Dedifferentiated amniotic fluid mesenchymal stem cell (primary cell): ENCODE results near the gene BIRC6.

Experiments used
- DNase-seq: peaks from one replicate; pipeline ENCODE4 v3.0.0-alpha.2; 2016; ENCODE audit errors: extremely low spot score

Gene BIRC6

DNA sequence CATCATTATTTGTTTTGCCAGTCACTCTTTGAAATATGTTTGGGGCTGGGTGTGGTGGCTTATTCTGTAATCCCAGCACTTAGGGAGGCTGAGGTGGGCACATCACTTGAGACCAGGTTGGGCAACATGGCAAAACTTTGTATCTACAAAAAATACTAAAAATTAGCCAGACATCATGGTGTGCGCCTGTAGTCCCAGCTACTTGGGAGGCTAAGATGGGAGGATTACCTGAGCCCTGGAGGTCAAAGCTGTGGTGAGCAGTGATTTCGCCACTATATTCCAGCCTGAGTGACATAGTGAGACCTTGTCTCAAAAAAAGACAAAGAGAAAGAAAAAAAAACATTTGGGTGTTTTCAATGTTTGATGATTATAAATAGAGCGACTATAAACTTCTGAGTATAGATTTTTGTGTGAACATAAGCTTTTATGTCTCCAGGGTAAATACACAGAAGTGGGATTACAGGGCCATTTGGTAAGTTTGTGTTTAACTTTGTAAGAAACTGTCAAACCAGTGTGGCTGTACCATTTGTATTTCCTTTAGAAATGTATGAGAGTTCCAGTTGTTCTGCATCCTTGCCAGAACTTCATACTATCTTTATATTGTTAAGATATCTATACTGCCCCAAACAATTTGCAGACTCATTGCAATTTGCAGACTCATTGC is 15.8 kb downstream of the BIRC6 start:
- DNase-seq = no peak

GRCh38 chr2:32375228-32375892 is 18.5 kb downstream of the BIRC6 start:
- no peak for DNase-seq

DNA sequence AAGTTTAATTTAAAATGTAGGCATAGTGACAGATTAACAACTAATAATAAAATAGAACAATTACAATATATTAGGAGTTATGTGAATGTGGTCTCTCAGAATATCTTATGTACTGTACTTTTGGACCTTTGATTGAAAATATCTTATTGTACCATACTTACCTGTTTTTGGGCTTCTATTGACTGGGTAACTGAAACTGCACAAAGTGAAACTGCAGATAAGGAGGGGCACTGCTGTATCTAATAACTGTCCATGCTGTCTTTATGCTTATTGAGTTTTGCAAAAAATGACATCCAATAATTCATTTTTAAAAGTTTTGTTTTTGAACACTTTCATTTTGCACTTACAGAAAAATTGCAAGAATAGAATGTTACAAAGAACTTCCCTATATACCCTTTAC is 19.9 kb downstream of the BIRC6 start:
- DNase-seq = no peak

DNA sequence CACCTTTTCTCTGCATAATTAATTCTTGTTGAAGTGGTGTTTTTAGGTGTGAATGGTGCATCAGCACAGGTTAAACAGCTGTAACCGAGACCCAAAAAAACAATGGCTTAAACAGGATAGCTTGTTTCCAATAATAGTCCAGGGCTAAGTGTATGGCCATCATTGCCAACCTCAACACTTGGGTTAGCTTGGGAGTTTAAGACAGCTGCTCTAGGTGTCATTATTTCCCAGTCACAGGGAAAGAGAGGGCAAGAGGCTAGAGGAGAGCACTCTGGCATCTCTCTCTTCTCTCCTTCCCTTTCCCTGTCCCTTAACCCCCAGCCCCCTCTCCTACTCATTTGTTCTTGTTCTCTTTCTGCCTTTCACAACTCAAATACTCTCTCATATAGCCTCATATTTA is 21.1 kb downstream of the BIRC6 start:
- no peak for DNase-seq

GRCh38 chr2:32379352-32379751 is 22.5 kb downstream of the BIRC6 start:
- DNase-seq = no peak

DNA sequence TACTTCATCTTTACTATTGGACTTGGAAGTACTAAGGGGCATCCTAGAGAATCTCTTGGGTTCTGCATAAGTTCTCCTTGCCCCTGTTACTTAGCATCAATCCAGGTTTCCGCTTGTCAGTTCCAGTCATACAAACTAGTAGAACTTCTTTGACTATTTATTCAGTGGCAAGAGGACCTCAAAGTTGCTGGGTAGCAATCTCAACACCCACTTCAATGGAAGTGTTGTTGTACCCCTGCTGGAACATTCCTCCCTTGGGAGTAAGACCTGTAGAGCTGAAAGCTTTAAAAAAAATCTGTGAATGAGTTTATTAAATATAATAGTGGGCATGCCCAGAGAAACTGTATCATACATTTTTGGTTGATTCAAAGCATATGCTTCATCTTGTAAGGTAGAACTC is 27.0 kb downstream of the BIRC6 start:
- DNase-seq = no peak

DNA sequence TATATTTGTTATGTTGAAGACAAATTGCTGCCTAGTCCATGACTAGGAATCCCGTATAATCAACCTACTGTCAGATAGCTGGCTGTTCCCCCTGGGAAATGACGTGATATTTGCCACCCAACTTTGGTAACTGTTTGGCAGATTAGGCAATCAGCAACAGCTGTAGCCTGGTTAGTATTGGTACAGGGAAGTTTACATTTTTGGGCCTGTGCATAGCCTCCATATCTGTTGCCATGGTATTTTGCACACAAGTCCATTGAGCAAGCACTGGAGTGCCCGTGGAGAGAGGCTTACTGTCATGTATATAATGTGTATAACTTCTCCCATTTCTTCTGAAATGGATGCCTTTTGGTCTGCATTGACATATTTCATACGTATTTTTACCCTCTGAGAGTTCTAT is 27.7 kb downstream of the BIRC6 start:
- DNase-seq = no peak

- DNase-seq = no peak
These were observed 29.9 kb downstream of the BIRC6 start for GRCh38 chr2:32386739-32387138.

- DNase-seq = no peak
These were observed 42.4 kb downstream of the BIRC6 start for GRCh38 chr2:32399221-32399620.

DNA sequence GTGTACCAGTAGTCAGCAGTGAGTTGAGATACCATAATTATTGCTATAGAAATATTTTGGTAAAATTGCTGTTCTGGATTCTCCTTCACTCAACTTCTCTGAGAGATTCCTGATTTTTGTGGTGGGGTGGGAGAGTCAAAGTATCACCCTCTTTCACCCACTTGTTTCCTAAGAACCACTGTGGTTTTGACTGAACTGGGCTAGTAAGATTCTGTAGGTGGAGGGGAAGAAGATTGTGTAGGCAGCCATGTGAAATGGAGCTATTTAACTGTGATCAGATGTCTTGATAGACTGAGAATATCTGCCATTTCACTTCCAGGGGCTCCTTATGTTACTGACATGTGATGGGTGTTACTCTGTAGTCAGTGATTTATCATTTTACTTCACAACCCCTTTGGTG is 45.3 kb downstream of the BIRC6 start:
- no peak for DNase-seq

DNA sequence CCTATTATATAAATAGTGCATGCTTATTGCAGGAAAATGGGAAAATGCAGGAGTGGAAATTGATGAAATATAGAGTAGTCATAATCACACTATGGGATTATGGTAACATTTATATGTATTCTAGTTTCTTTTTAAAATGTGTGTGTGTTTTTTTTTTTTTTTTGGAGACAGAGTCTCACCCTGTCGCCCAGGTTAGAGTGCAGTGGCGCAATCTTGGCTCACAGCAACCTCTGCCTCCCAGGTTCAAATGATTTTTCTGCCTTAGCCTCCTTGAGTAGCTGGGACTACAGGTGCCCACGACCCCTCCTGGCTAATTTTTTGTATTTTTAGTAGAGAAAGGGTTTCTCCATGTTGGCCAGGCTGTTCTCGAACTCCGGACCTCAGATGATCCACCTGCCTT is 47.0 kb downstream of the BIRC6 start:
- no peak for DNase-seq

GRCh38 chr2:32404691-32405090 is 47.9 kb downstream of the BIRC6 start:
- DNase-seq = no peak

DNA sequence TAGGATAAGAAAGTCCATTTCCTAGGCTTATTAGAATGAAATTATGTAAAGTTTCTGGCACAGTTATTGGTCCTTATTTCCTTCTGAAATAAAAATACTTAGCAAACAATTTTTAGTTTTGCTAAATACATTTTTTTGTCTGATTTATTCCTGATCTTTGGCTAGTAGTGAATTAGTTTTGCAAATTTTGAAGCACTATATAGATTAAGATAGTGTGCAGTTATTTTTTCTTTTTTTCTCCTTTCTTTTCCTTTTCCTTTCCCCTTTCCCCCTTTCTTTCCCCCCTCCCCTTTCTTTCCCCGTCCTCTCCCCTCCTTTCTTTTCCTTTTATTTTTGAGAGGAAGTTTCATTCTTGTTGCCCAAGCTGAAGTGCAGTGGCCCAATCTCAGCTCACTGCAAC is 59.7 kb downstream of the BIRC6 start:
- DNase-seq = no peak

DNA sequence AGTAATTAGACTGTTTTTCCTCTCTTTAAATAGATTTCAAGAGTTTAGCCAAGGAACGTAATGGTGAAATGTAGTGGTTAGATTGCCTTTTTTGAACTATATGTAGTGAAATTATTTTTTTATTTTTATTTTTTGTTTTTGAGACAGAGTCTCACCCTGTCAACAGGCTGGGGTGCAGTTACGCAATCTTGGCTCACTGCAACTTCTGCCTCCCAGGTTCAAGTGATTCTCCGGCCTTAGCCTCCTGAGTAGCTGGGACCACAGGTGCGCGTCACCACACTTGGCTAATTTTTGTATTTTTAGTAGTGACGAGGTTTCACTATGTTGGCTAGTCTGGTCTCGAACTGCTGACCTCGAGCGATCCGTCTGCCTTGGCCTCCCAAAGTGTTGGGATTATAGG is 60.8 kb downstream of the BIRC6 start:
- no peak for DNase-seq

DNA sequence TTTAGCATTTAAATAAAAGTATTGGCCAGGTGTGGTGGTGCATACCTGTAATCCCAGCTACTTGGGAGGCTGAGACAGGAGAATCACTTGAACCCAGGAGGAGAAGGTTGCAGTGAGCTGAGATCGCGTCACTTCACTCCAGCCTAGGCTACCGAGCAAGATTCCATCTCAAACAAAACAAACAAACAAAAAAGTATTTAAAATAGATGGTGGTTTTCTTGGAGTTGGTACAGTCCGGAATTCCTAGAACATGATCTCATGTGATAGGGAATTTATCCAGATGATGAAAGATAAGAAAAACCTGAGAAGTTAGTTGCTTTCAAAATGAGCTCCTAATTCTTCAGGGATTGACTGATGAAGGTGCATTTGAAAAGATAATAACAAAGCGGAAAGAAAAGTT is 62.0 kb downstream of the BIRC6 start:
- peak; percentile 45 for DNase-seq

DNA sequence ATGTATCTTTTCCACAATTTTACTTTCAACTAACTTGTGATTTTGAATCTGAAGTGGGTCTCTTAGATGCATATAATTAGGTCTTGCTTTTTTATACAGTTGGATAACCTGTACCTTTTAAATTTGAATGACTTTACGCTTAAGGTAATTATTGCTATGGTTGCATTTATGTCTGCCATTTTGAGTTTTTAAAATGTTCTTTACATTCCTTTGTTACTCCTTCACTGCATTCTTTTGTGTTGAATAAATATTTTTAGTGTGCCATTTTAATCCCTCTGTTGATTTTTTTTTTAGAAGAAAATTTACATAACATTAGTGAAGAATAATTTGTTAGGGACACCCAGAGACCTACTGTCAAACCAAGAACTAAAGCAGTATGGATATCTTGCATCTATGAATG is 65.3 kb downstream of the BIRC6 start:
- no peak for DNase-seq

- no peak for DNase-seq
These were observed 66.7 kb downstream of the BIRC6 start for GRCh38 chr2:32423536-32423935.

DNA sequence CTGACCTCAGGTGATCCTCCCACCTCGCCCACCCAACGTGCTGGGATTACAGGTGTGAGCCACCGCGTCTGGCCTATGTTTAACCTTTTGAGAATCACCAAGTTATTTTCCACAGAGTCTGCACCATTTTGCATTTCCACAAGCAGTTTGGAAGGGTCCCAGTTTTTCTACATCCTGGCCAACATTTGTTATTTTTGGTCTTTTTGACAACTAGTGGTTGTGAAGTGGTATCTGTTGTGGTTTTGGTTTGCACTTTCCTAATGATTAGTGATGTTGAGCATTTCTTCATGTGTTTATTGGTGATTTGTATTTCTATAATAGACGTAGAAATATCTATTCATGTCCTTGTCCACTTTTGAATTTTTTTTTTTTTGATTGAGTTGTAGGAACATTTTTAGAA is 67.9 kb downstream of the BIRC6 start:
- DNase-seq = no peak

DNA sequence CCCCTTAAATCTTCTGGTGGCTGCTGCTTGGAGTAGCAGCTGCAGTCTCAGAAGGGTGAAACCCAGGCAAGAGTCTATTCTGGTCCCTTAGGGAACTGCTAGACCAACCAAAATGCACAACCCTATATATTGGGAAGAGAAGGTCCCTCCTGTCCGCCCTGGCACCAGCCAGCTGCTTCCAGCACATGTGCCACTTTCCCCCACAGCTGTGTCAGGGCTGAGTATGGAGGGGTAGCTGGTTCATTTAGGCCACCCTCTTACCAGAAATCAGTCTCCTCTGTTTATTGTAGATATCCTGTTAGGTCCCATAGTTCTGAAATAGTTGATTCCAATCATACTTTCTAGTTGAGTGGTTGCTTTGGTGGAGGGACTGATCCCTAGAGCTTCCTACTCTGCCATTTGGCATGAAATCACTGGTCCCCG is 68.9 kb downstream of the BIRC6 start:
- DNase-seq = peak; percentile 53

DNA sequence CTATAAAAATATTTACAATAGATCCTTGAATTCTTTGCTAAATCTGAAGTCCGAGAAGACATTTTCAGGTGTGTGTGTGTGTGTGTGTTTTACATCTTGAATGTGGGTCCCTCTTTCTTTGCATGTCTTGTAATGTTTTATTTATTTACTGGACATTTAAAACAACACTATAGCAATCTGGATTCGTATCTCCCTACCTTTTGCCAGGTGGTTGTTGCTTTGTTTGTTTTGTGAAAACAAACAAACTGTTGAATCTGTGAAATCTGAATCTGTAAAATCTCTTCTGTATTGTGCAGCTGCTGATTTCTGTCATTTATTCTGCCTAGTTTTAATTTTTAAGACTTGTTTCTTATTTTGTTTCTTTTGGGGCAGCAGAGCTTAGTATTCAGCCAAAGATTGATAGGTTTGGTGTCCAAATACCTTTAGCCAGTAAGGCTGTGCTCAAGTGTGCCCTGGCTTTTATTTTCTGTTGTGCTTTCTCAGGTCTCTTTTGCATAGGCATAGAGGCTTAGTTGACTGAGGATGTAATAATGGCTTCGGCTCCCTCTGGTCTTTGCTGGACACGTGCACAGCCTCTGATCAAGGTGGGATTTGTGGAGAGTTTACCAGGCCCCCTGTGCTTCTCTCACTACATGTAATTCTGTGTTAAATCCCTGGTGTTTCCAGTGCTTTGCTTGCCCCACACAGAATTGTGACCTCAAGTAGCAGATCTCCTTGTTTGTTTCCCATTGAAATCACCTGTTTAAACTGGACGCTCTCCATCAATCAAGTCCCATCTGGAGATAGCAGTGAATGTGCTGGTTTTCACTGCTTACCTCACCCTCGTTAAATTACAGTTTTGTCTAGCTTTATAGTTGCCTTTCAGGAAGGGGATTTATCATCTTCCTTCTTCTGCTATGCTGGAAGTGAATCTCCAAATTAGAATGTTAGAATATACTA is 71.1 kb downstream of the BIRC6 start:
- no peak for DNase-seq

DNA sequence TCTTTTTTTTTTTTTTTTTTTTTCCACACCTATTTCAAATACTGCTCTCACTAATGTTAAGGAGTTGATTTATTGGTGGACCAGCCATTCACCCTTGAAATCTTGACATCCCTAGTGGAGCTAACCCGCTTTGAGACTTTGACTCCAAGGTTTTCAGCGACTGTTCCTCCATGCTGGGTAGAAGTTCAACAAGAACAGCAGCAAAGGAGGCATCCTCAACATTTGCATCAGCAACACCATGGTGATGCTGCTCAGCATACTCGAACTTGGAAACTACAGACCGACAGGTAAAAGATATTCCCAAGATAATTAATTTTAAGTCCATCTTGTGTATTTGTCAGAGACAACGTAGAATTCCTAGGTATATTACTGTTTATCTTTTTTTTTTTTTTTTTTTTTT is 74.0 kb downstream of the BIRC6 start:
- DNase-seq = no peak

DNA sequence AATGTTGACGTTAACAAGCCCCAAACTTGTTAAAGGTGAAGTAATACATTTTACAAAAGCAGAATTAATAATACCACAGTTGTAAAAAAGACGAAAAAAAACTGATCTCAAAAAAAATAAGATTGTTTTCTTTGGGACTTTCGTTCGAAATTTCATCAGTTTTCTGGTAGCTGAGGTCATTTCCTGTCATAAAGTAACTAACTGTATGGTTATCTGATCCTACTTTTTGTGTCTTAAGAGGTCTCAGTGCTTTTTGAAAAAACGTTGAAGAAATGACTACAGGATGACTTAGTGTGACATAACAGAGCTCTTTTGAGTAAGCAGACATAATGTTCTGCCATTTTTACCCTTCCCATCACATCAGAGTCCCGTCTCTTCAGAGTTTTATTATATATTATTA is 79.3 kb downstream of the BIRC6 start:
- DNase-seq = no peak

GRCh38 chr2:32442020-32442467 is 85.2 kb downstream of the BIRC6 start:
- DNase-seq = no peak
